DLD1 (cell line): Measurements from ENCODE around the gene AOC3.
"Not testable (repeated sequence)": the region's sequence is repeated elsewhere in the genome, so short reads cannot be mapped to it uniquely, and the experiment has no call there.

ENCODE experiments used
- in situ Hi-C: cut with HindIII; loops from 2 replicates; pipeline ENCODE4 v1.10.0; 2017; ENCODE audit warnings: low sequenced_read_pairs

Gene AOC3

DNA sequence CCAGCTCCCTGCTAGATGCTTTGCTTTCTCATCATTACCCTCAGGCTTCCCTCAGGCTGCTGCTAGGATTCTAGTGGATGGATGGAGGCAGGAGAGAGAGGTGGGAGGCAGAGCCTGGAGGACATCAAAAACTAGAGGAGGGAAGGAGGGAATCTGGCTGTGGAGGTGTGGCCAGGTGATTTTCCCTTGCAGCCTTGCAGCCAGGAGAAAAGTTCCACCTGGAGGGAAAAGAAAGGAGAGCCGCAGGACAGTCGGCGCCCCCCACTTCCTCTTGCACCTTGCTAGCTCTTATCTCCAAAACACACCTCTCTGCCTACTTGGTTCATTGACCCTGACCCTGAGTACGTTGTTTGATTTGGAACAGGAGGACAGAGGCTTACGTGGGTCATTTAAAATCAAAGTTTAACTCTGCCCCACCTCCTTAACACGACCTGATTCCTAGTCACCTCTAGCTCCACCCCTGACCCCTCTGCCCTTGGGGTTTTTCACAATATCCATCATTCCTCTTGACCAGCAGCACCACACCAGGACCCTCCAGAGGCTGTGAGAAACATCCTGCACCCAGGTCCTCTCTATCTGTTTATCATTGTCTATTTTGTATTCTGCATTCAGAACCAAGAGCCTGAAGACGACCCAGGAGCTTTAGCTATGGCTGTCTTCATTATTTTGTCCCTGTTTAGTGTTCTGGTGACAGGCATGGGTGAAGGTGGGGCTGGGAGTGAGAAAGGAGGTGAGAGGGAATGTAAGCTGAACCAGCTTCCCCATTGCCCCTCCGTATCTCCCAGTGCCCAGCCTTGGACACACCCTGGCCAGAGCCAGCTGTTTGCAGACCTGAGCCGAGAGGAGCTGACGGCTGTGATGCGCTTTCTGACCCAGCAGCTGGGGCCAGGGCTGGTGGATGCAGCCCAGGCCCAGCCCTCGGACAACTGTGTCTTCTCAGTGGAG, 15.9 kb downstream of the AOC3 start:
- in situ Hi-C loops: no loop called here

DNA sequence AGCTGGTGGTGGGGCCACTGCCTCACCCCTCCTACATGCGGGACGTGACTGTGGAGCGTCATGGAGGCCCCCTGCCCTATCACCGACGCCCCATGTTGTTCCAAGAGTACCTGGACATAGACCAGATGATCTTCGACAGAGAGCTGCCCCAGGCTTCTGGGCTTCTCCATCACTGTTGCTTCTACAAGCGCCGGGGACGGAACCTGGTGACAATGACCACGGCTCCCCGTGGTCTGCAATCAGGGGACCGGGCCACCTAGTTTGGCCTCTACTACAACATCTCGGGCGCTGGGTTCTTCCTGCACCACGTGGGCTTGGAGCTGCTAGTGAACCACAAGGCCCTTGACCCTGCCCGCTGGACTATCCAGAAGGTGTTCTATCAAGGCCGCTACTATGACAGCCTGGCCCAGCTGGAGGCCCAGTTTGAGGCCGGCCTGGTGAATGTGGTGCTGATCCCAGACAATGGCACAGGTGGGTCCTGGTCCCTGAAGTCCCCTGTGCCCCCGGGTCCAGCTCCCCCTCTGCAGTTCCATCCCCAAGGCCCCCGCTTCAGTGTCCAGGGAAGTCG, 16.8 kb downstream of the AOC3 start:
- in situ Hi-C loops: not testable (repeated sequence)

DNA sequence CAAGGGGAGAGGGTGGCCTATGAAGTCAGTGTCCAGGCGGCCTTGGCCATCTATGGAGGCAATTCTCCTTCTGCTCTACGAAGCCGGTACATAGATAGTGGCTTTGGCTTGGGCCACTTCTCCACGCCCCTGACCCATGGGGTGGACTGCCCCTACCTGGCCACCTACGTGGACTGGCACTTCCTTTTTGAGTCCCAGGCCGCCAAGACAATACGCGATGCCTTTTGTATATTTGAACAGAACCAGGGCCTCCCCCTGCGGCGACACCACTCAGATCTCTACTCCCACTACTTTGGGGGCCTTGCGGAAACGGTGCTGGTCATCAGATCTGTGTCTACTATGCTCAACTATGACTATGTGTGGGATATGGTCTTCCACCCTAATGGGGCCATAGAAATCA, 17.3 kb downstream of the AOC3 start:
- in situ Hi-C loops: no loop called here

DNA sequence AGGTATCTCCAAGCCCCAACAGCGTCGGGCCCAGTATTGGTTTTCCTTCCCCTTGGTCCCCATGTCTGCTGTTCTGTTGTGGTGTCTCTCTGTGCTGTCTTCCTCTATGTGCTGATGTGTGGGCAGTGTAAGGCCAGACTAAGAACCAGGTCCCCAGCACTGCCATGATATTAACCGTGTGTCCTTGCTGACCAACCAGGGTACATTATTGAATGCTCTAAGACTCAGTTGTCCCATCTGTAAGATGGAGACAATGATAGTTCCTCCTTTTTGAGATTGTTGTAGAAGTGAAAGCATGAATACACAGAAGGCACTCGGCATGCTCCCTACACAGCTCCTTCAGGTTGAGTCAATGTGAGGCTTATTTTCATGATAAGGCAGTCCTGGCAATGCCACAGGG, 20.6 kb downstream of the AOC3 start:
- in situ Hi-C loops: no loop called here

DNA sequence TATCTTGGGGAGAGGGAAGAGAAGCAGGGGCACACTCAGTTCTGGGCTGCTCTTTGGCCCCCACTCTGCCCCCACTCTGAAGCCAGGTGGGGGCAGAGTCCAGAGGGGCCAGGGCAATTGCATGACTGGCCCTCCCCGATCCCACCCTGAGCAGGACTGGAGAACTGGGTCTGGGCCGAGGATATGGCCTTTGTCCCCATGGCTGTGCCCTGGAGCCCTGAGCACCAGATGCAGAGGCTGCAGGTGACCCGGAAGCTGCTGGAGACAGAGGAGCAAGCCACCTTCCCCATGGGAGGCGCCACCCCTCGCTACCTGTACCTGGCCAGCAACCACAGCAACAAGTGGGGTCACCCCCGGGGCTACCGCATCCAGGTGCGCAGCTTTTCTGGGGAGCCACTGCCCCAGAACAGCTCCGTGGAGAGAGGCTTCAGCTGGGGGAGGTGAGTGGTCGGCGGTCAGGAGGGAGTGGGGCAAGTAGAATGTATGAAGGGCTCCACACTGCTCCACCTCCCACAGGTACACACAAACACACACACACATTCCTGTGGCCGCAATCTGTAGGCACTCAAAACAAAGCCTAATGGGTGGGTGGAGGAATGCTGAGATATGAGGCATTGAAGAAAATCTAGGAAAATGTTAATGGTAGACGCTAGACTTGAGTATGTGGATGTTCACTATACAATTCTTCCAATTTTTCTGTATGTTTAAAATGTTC, 21.4 kb downstream of the AOC3 start:
- in situ Hi-C loops: no loop called here

DNA sequence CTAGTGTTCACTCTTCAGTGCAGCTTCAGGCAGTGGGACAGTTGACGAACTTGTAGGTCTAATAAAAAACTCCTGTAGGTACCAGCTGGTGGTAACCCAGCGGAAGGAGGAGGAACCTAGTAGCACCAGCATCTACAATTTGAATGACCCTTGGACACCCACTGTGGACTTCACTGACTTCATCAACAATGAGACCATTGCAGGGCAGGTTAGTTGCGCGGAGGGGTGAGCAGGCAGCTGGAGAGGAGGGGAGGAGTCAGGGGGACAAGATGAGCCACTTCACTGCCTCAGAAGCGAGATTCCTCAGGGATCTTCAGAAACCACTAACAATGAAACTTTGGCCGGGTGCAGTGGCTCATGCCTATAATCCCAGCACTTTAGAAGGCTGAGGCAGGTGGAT, 22.3 kb downstream of the AOC3 start:
- in situ Hi-C loops: no loop called here

DNA sequence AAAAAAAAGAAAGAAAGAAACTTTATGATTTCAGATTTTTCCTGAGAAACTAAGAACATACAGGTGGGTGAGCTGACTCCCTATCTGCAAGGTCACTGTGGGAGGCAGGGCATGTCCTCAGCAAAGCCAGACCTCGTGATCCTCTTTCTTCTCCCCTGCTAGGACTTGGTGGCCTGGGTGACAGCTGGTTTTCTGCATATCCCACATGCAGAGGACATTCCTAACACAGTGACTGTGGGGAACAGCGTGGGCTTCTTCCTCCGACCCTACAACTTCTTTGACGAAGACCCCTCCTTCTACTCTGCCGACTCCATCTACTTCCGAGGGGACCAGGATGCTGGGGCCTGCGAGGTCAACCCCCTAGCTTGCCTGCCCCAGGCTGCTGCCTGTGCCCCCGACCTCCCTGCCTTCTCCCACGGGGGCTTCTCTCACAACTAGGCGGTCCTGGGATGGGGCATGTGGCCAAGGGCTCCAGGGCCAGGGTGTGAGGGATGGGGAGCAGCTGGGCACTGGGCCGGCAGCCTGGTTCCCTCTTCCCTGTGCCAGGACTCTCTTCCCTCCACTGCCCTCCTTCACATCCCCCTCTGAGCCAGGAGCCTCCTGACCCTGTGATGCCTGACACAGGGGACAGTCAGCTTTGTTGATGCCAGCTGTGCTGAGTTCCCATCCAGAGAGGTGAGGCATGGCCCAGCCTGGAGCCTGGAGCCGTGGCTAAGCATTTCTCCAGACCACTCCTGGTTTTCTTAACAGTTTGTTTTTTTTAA, 23.1 kb downstream of the AOC3 start:
- in situ Hi-C loops: not testable (repeated sequence)

DNA sequence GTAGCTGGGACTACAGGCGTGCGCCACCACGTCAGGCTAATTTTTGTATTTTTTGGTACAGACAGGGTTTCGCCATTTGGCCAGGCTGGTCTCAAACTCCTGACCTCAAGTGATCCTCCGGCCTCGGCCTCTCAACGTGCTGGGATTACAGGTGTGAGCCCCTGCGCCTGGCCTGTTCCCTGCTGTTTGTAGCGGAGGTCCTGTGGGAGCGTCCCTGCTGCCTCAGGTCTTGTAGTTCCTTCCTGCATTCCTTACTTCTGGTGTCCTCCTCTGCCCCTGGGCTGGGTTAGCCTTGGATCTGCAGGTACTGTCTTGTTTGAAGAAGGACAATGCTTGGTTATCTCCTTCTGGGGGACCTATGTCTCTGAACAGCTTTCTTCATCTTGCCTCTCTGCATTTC, 26.0 kb downstream of the AOC3 start:
- in situ Hi-C loops: no loop called here

DNA sequence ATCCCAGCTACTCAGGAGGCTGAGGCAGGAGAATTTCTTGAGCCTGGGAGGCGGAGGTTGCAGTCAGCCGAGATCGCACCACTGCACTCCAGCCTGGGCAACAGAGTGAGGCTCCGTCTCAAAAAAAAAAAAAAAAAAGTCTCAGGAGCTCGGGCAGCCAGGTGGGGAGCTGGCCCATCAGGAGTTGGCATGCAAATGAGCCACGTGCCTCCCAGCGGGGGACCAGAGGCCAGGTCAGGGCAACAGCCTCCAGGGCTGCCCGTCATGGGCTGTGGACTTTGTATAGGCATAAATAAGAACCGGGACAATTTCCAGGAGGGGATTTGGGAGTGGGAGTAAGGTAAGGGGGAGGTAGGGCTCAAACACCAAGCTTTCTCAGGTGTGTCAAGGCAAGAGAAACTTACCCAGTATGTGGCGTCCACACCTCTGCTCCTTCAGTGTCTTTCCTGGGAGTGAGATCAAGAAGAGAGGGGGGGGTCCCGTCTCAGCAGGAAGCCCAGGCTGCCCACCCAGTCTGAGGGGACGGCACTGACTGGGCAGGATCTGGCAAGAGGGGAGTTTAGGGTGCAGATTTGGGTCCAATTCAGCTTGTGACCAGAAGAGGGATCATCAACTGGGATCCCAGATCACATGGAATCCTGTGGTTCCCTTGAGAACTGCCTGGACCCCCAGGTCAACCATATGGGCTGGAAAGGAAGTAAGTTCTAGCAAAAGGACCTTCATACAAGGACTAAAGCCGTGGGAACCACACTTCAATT, 27.3 kb downstream of the AOC3 start:
- in situ Hi-C loops: no loop called here

DNA sequence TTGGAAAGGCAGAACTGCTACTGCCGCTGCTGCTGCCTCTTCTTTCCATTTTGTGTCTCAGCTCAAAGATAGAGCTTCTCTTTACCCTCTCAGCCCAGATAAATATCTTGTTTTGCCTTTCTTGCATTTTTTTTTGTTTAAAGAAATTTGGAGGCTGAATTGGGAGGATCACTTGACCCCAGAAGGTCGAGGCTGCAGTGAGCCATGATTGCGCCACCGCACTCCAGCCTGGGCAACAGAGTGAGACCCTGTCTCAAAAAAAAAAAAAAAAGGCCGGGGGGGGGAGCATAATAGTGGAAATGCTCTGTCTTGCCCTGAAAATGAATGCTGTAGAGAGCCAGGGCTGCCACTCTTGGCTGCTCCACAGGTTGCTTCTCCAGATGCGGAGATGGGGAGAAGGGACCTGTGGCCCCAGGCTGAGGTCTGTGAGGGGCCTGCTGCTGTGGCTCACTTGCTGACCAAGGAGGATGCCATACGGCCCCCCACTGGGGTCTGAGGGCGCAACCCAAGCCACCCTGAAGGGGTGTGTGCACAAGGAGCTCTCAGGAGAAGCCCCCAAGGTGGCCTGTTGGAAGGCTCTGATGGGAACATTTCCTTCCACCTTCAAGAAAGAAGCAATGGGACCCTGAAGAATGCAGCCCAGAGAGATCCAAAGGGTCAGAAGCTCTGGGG, 28.1 kb downstream of the AOC3 start:
- in situ Hi-C loops: no loop called here

DNA sequence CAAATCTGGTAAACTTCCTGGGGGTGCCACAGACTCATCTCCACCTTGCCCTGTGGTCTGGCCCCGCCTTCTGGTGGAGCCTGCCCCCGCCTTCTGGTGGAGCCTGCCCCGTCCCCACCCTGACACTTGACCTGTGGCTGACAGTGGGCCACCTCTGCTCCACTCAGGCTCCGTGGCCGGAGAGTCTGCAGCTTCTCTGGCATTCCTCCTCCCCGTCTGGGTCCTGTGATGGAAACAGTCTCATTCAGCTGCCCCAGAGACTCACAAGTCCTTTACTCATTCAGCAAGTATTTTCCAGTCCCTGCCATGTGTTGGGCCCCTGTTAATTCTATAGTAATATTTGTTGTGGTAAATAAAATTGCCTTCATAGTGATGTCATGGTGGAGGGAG, 28.6 kb downstream of the AOC3 start:
- in situ Hi-C loops: no loop called here

DNA sequence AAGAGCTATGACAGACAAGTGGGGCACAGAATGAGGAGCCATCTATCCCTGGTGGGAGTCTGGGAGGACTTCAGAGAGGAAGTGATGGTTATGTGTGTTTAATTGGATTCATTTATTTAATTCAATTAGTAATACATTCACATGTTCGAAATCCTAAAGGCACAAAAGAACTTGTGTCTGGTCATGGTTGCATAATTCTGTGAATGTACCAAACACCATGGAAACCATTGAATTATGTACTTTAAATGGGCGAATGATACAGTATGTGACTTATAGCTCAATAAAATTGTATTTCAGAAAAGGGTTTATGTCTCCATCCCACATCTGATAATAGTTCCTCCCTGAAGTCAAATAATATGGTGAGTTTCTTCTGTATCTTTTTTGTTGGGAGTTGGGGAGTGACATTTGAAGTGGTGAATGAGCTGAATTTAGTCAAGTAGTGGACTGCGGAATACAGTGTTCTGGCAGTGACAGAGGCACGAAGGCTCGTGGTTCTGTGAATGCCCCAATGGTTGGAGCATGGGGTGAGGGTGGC, 29.8 kb downstream of the AOC3 start:
- in situ Hi-C loops: no loop called here

DNA sequence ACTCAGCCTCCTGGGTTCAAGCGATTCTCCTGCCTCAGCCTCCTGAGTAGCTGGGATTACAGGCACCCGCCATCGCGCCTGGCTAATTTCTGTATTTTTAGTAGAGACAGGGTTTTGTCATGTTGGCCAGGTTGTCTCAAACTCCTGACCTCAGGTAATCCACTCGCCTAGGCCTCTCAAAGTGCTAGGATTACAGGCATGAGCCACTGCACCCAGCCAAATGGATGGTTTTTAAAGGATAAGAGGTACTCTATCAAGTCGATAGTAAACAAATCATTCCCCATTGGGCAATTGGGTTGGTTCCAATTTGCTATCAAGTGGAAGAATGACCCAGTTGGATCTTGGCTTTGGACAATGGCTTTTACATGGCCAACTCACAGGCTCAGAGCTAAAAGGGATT, 30.7 kb downstream of the AOC3 start:
- in situ Hi-C loops: not testable (repeated sequence)

DNA sequence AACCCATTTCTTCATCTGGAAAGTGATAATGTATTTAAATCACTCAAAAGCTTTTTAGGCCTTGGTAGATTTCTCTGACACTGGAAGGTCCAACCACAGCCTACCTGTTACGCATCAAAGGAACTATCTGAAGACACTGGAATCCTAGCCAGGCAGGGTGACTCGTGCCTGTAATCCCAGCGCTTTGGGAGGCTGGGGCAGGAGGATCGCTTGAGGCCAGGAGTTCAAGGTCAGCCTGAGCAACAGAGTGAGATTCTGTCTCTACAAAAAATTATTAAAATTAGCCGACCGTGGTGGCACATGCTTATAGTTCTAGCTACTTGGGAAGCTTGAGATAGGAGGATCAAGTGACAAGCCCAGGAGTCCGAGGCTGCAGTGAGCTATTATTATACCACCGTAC, 31.2 kb downstream of the AOC3 start:
- in situ Hi-C loops: no loop called here

DNA sequence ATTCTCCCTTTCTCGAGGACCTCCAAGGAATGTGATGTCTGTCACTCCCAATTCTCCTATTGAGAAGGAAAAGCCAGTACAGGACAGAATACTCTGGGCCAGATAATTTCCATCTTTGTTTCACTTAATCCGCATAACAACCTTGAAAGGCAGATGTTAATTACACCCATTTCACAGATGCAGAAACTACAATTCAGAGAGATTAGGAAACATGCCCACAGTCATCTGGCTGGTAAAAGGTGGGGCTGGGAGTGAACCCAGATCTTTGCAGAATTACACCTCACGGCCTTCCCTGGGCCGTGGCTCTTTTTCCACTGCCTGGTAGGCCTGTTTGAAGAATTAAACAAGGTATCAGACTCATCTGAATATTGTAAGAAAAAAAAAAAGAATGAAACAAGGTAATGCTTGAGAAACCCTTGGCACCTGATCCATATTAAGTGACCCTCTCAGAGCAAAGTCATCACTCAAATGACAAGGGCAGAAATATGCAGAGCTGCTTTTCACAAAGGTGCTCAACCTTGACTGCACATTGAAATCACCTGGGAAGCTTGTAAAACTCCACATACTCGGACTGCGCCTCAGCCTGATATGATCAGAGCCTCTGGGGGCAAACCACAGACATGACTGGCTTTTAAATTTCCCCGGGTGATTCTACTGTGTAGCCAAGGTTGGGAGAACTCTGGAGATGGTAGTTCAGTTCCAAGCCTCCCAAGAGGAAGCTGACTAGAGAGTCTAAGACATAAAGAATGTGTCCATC, 33.0 kb downstream of the AOC3 start:
- in situ Hi-C loops: no loop called here

DNA sequence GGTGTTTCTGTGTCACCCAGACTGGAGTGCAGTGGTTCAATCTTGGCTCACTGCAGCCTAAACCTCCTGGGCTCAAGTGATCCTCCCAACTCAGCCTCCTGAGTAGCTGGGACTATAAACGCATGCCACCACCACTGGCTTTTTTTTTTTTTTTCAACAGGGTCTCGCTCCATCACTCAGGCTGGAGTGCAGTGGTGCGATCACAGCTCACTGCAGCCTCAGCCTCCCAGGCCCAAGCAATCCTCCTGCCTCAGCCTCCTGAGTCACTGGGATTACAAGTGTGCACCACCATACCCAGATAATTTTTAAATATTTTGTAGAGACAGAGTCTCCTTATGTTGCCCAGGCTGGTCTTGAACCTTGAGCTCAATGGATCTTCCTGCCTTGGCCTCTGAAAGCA, 34.8 kb downstream of the AOC3 start:
- in situ Hi-C loops: not testable (repeated sequence)

DNA sequence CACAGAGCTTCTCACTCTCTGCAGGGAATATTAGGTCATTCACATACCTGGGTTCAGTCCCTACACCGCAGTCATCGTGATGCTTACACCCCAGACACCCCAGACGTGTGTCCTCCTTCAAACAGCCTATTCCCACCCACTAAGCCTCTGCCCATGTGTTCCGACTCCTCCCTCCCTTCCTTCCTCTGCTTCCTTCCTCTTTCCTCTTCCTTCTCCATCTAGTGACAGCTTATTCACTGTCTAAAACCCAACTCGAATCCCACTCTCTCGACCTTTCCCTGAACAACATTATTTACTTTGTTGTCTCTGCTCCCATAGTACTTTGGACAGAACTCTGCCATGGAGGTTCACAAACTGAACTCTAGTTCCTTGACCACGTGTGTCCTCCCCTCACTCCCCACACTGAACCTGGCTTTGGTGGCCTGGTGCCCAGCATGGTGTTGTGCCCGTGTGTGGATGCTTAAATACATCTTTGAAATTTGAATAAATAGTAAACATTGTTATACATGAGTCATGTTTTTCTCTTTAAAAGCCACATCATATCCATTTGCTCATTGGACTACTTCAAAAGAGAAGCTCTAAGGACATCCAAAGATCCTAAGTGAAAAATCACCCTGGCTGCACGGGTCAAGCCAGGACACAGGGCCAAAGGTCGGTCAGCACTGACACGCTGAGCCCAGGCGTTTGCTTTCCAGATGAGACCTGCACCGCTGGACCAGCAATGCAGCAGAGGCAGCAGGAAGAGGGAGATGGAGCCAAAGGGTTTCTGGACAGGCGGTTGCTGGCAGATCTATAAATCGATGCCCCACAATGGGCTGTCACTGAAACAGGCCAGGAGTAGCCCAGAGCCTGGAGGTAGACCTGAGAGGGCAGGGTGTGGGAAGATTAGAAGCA, 35.5 kb downstream of the AOC3 start:
- in situ Hi-C loops: no loop called here

DNA sequence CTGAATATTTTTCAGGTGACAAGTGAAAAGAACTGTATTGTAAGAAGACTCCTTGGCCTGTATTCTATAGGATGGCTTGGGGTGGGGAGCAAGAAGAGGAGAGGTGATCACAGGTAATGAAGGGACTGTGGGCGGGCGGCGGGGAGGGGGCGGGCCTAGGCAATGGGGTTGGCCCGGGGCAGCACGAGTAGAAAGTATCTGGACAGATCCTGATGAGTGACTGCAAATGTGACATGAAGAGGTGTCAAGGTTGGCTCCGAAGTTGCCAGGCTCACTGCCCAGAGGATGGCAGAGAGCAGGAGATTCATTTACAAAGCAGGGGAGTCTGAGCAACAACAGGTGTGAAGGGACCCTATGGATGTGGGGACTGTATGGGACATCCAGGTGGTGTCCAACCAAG, 38.8 kb downstream of the AOC3 start:
- in situ Hi-C loops: no loop called here
